Measurements from ENCODE around the gene VDR.

Gene VDR

GRCh38 chr12:47894068-47894467 is 10.7 kb downstream of the VDR start:
- DNase-seq (ENCODE audit: low read depth in 3 of 3): no peak

GRCh38 chr12:47892819-47893218 is 12.0 kb downstream of the VDR start:
- no peak for DNase-seq (ENCODE audit: low read depth in 3 of 3)

GRCh38 chr12:47891356-47891755 is 13.4 kb downstream of the VDR start:
- no peak for DNase-seq (ENCODE audit: low read depth in 3 of 3)

GRCh38 chr12:47889040-47889439 is 15.8 kb downstream of the VDR start:
- no peak for DNase-seq (ENCODE audit: low read depth in 3 of 3)

GRCh38 chr12:47888153-47888819 is 16.5 kb downstream of the VDR start:
- DNase-seq (ENCODE audit: low read depth in 3 of 3): no peak

GRCh38 chr12:47887529-47887928 is 17.3 kb downstream of the VDR start:
- DNase-seq (ENCODE audit: low read depth in 3 of 3): no peak

- no peak for DNase-seq (ENCODE audit: low read depth in 3 of 3)
Observed at GRCh38 chr12:47886510-47887240, 18.1 kb downstream of the VDR start.

- no peak for DNase-seq (ENCODE audit: low read depth in 3 of 3)
Observed at GRCh38 chr12:47885566-47885965, 19.2 kb downstream of the VDR start.

GRCh38 chr12:47885012-47885501 is 19.7 kb downstream of the VDR start:
- DNase-seq (ENCODE audit: low read depth in 3 of 3): peak; percentile 73 to 86 (median 85)

- no peak for DNase-seq (ENCODE audit: low read depth in 3 of 3)
Observed at GRCh38 chr12:47884501-47884900, 20.3 kb downstream of the VDR start.

- DNase-seq (ENCODE audit: low read depth in 3 of 3): no peak
Observed at GRCh38 chr12:47883663-47884195, 21.1 kb downstream of the VDR start.

- no peak for DNase-seq (ENCODE audit: low read depth in 3 of 3)
Observed at GRCh38 chr12:47882781-47883546, 21.8 kb downstream of the VDR start.

GRCh38 chr12:47881826-47882427 is 22.9 kb downstream of the VDR start:
- DNase-seq (ENCODE audit: low read depth in 3 of 3): no peak

- no peak for DNase-seq (ENCODE audit: low read depth in 3 of 3)
Observed at GRCh38 chr12:47881051-47881450, 23.7 kb downstream of the VDR start.

- DNase-seq (ENCODE audit: low read depth in 3 of 3): no peak
Observed at GRCh38 chr12:47878918-47879481, 25.8 kb downstream of the VDR start.

GRCh38 chr12:47878293-47878917 is 26.4 kb downstream of the VDR start:
- no peak for DNase-seq (ENCODE audit: low read depth in 3 of 3)

GRCh38 chr12:47877081-47877480 is 27.7 kb downstream of the VDR start:
- no peak for DNase-seq (ENCODE audit: low read depth in 3 of 3)

GRCh38 chr12:47876440-47876960 is 28.3 kb downstream of the VDR start:
- DNase-seq (ENCODE audit: low read depth in 3 of 3): no peak

- DNase-seq (ENCODE audit: low read depth in 3 of 3): no peak
Observed at GRCh38 chr12:47875746-47876439, 28.9 kb downstream of the VDR start.

- DNase-seq (ENCODE audit: low read depth in 3 of 3): no peak
Observed at GRCh38 chr12:47874316-47874715, 30.5 kb downstream of the VDR start.

Data from stimulated activated CD4-positive, alpha-beta T cell treated with anti-CD3 and anti-CD28 coated beads, TNF-alpha, amount 100 ng/mL, for 48 hours (primary cell).